WTC11 (cell line): Measurements from ENCODE around the gene RGS5. TPM values are rescaled to one million over a fixed set of nuclear protein-coding genes. Genes with fewer than 3 reads are reported as not detected.

ENCODE experiments used
- ATAC-seq: fragments of 200-7000 bp; cut with Tn5 transposase; 2 replicates; pipeline ENCODE4 v1.10.0; 2021; ENCODE audit warnings: mild to moderate bottlenecking, moderate library complexity
- CTCF ChIA-PET: fragments of 300-600 bp; sonication (Branson Sonifier 250); formaldehyde crosslinking; loops from one replicate; lab custom pipeline; 2021; ENCODE audit warnings: antibody characterized with exemption; lab: Charles Lee
- POLR2A ChIA-PET: fragments of 350-600 bp; sonication (Branson Sonifier 250); formaldehyde crosslinking; loops from one replicate; lab custom pipeline; 2021; ENCODE audit warnings: antibody characterized with exemption; lab: Charles Lee
- DNase-seq: peaks from one replicate; pipeline ENCODE4 v3.0.0; 2021; ENCODE audit warnings: low spot score
- H3K27ac Mint-ChIP-seq: 2 replicates; pipeline ENCODE4 v1.8.0; 2021; ENCODE audit warnings: mixed read lengths
- H3K27me3 Mint-ChIP-seq: 2 replicates; pipeline ENCODE4 v1.8.0; 2021; ENCODE audit warnings: low read depth, mild to moderate bottlenecking, moderate library complexity, mixed read lengths
- H3K36me3 Mint-ChIP-seq: 2 replicates; pipeline ENCODE4 v1.8.0; 2021; ENCODE audit warnings: mixed read lengths
- H3K4me1 Mint-ChIP-seq: 2 replicates; pipeline ENCODE4 v1.8.0; 2022; ENCODE audit warnings: mixed read lengths
- H3K4me3 Mint-ChIP-seq: 2 replicates; pipeline ENCODE4 v1.8.0; 2021; ENCODE audit warnings: mild to moderate bottlenecking, moderate library complexity, mixed read lengths
- H3K9me3 Mint-ChIP-seq: 2 replicates; pipeline ENCODE4 v1.8.0; 2021; ENCODE audit warnings: mixed read lengths
- ETV6 ChIP-seq: sonication (generic); formaldehyde crosslinking; IDR thresholded peaks from 2 replicates; pipeline ENCODE4 v1.8.1; 2022; ENCODE audit warnings: mild to moderate bottlenecking, missing genetic modification reagents
- GRHL2 ChIP-seq: fragments of 250-450 bp; sonication (Bioruptor Pico); IDR thresholded peaks from 2 replicates; pipeline ENCODE4 v1.8.0; 2022; ENCODE audit warnings: mild to moderate bottlenecking, moderate library complexity; ENCODE audit not compliant: insufficient replicate concordance, severe bottlenecking
- IRF2 ChIP-seq: sonication (generic); formaldehyde crosslinking; IDR thresholded peaks from 2 replicates; pipeline ENCODE4 v1.8.0; 2022; ENCODE audit warnings: low read depth, missing genetic modification reagents, borderline replicate concordance
- NR2C2 ChIP-seq: sonication (generic); formaldehyde crosslinking; IDR thresholded peaks from 2 replicates; pipeline ENCODE4 v1.8.0; 2022; ENCODE audit warnings: mild to moderate bottlenecking, missing genetic modification reagents
- RORB ChIP-seq: fragments of 250-450 bp; sonication (Bioruptor Pico); IDR thresholded peaks from 2 replicates; pipeline ENCODE4 v1.9.0; 2021; ENCODE audit warnings: mild to moderate bottlenecking
- SMAD3 ChIP-seq: sonication (generic); formaldehyde crosslinking; IDR thresholded peaks from 2 replicates; pipeline ENCODE4 v1.8.0; 2022; ENCODE audit warnings: missing genetic modification reagents, mild to moderate bottlenecking, borderline replicate concordance
- SOX15 ChIP-seq: fragments of 250-450 bp; sonication (Bioruptor Pico); IDR thresholded peaks from 2 replicates; pipeline ENCODE4 v1.9.0; 2021; ENCODE audit warnings: mild to moderate bottlenecking
- ZNF219 ChIP-seq: sonication (generic); formaldehyde crosslinking; IDR thresholded peaks from 2 replicates; pipeline ENCODE4 v1.8.0; 2023; ENCODE audit warnings: missing genetic modification reagents, mild to moderate bottlenecking, borderline replicate concordance
- total RNA-seq: library from RNA; stranded (reverse); gene quantifications from 3 replicates; pipeline ENCODE4 v1.2.3, GENCODE V29; 2021
- TF ChIP-seq, protein P1 (sequence below): sonication (generic); formaldehyde crosslinking; IDR thresholded peaks from 2 replicates; pipeline ENCODE4 v1.8.1; 2023; ENCODE audit warnings: mild to moderate bottlenecking, missing genetic modification reagents
- TF ChIP-seq, protein P2 (sequence below): fragments of 250-450 bp; sonication (Bioruptor Pico); conservative IDR thresholded peaks from 2 replicates; pipeline ENCODE4 v1.9.0; 2021; ENCODE audit warnings: mild to moderate bottlenecking
- TF ChIP-seq, protein P3 (sequence below): sonication (generic); formaldehyde crosslinking; IDR thresholded peaks from 2 replicates; pipeline ENCODE4 v1.8.0; 2022; ENCODE audit warnings: mild to moderate bottlenecking, missing genetic modification reagents
- TF ChIP-seq, protein P4 (sequence below): sonication (generic); formaldehyde crosslinking; IDR thresholded peaks from 2 replicates; pipeline ENCODE4 v1.8.1; 2023; ENCODE audit warnings: mild to moderate bottlenecking, moderate library complexity, missing genetic modification reagents
- TF ChIP-seq, protein P5 (sequence below): fragments of 250-450 bp; sonication (Bioruptor Pico); IDR thresholded peaks from 2 replicates; pipeline ENCODE4 v2.1.2; 2022; ENCODE audit warnings: mild to moderate bottlenecking, moderate library complexity
- TF ChIP-seq, protein P6 (sequence below): sonication (generic); formaldehyde crosslinking; IDR thresholded peaks from 2 replicates; pipeline ENCODE4 v1.8.1; 2022; ENCODE audit warnings: mild to moderate bottlenecking, moderate library complexity, missing genetic modification reagents
- TF ChIP-seq, protein P7 (sequence below): sonication (generic); formaldehyde crosslinking; IDR thresholded peaks from 2 replicates; pipeline ENCODE4 v1.8.1; 2022; ENCODE audit warnings: low read depth, missing genetic modification reagents, borderline replicate concordance
- TF ChIP-seq, protein P8 (sequence below): sonication (generic); formaldehyde crosslinking; IDR thresholded peaks from 2 replicates; pipeline ENCODE4 v1.8.0; 2023; ENCODE audit warnings: mild to moderate bottlenecking, missing genetic modification reagents
- TF ChIP-seq, protein P9 (sequence below): sonication (generic); formaldehyde crosslinking; IDR thresholded peaks from 2 replicates; pipeline ENCODE4 v1.8.1; 2023; ENCODE audit warnings: mild to moderate bottlenecking, missing genetic modification reagents, moderate library complexity
- TF ChIP-seq, protein P10 (sequence below): fragments of 200-600 bp; IDR thresholded peaks from 2 replicates; pipeline ENCODE4 v1.8.0; 2022; ENCODE audit warnings: antibody characterized with exemption

Gene RGS5
- total RNA-seq, 1 experiment from 2014 or later = 23.6 TPM

DNA sequence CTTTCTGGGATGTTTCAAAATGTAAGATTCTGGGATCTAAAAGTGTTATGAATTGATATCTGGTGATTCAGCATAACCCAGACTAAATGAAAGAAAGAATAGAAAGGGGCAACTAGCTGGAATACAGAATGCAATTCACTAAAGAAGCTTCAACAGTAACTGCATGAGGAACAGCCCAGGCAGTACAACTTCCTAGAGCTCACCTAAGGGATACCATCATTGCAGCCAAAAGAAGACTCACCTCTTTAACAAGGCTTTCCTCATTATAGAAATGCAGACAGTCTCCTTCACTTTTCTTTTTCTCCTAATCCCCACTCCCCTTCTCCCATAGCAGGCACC lies 6.3 kb downstream of the RGS5 start:
- H3K27me3 Mint-ChIP-seq = no peaks in the 10 kb centered on the region
- CTCF ChIA-PET = no interaction called here
- TF ChIP-seq, protein P1, sequence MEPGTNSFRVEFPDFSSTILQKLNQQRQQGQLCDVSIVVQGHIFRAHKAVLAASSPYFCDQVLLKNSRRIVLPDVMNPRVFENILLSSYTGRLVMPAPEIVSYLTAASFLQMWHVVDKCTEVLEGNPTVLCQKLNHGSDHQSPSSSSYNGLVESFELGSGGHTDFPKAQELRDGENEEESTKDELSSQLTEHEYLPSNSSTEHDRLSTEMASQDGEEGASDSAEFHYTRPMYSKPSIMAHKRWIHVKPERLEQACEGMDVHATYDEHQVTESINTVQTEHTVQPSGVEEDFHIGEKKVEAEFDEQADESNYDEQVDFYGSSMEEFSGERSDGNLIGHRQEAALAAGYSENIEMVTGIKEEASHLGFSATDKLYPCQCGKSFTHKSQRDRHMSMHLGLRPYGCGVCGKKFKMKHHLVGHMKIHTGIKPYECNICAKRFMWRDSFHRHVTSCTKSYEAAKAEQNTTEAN (CRISPR knock-in tag) = no peak
- TF ChIP-seq ETV6 (no peak), NR2C2 (CRISPR knock-in tag) (no peak), ZNF219 (CRISPR knock-in tag) (no peak), GRHL2 (no peak), SMAD3 (no peak), SOX15 (CRISPR knock-in tag) (no peak), IRF2 (no peak), RORB (CRISPR knock-in tag) (no peak)
- TF ChIP-seq, protein P2, sequence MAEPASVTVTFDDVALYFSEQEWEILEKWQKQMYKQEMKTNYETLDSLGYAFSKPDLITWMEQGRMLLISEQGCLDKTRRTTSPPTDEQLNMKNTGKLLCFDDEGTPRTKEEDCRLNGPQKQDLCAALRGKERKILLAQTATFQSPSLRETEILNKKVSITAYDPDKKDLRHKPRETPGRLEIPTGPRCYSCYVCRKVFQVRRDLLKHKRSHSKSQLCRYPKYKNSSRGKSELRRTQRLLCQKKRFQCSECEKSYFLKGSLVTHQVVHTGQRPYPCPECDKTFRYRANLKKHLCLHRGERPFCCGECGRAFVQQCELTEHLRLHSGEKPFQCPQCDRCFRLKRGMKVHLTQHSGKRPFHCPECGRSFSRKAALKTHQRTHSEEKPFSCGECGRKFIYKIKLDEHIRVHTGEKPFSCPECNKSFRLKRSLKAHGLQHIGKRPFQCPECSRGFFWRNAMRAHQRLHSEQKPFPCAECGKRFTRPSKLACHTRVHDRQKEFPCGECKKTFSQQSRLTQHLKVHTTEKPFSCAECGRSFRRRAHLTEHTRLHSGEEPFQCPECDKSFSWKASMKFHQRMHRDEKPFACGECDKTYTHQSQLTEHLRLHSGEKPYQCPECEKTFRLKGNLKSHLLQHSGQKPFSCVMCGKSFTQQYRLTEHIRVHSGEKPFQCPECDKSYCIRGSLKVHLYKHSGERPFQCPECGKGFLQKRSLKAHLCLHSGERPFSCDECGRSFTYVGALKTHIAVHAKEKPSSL (CRISPR knock-in tag) = no peak
- TF ChIP-seq, protein P3, sequence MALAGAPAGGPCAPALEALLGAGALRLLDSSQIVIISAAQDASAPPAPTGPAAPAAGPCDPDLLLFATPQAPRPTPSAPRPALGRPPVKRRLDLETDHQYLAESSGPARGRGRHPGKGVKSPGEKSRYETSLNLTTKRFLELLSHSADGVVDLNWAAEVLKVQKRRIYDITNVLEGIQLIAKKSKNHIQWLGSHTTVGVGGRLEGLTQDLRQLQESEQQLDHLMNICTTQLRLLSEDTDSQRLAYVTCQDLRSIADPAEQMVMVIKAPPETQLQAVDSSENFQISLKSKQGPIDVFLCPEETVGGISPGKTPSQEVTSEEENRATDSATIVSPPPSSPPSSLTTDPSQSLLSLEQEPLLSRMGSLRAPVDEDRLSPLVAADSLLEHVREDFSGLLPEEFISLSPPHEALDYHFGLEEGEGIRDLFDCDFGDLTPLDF (CRISPR knock-in tag) = no peak
- TF ChIP-seq, protein P4, sequence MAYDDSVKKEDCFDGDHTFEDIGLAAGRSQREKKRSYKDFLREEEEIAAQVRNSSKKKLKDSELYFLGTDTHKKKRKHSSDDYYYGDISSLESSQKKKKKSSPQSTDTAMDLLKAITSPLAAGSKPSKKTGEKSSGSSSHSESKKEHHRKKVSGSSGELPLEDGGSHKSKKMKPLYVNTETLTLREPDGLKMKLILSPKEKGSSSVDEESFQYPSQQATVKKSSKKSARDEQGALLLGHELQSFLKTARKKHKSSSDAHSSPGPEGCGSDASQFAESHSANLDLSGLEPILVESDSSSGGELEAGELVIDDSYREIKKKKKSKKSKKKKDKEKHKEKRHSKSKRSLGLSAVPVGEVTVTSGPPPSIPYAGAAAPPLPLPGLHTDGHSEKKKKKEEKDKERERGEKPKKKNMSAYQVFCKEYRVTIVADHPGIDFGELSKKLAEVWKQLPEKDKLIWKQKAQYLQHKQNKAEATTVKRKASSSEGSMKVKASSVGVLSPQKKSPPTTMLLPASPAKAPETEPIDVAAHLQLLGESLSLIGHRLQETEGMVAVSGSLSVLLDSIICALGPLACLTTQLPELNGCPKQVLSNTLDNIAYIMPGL (CRISPR knock-in tag) = no peak
- TF ChIP-seq, protein P5, sequence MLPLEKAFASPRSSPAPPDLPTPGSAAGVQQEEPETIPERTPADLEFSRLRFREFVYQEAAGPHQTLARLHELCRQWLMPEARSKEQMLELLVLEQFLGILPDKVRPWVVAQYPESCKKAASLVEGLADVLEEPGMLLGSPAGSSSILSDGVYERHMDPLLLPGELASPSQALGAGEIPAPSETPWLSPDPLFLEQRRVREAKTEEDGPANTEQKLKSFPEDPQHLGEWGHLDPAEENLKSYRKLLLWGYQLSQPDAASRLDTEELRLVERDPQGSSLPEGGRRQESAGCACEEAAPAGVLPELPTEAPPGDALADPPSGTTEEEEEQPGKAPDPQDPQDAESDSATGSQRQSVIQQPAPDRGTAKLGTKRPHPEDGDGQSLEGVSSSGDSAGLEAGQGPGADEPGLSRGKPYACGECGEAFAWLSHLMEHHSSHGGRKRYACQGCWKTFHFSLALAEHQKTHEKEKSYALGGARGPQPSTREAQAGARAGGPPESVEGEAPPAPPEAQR (CRISPR knock-in tag) = no peak
- TF ChIP-seq, protein P6, sequence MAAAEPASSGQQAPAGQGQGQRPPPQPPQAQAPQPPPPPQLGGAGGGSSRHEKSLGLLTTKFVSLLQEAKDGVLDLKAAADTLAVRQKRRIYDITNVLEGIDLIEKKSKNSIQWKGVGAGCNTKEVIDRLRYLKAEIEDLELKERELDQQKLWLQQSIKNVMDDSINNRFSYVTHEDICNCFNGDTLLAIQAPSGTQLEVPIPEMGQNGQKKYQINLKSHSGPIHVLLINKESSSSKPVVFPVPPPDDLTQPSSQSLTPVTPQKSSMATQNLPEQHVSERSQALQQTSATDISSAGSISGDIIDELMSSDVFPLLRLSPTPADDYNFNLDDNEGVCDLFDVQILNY (CRISPR knock-in tag) = no peak
- TF ChIP-seq, protein P7, sequence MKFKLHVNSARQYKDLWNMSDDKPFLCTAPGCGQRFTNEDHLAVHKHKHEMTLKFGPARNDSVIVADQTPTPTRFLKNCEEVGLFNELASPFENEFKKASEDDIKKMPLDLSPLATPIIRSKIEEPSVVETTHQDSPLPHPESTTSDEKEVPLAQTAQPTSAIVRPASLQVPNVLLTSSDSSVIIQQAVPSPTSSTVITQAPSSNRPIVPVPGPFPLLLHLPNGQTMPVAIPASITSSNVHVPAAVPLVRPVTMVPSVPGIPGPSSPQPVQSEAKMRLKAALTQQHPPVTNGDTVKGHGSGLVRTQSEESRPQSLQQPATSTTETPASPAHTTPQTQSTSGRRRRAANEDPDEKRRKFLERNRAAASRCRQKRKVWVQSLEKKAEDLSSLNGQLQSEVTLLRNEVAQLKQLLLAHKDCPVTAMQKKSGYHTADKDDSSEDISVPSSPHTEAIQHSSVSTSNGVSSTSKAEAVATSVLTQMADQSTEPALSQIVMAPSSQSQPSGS (CRISPR knock-in tag) = no peak
- TF ChIP-seq, protein P8, sequence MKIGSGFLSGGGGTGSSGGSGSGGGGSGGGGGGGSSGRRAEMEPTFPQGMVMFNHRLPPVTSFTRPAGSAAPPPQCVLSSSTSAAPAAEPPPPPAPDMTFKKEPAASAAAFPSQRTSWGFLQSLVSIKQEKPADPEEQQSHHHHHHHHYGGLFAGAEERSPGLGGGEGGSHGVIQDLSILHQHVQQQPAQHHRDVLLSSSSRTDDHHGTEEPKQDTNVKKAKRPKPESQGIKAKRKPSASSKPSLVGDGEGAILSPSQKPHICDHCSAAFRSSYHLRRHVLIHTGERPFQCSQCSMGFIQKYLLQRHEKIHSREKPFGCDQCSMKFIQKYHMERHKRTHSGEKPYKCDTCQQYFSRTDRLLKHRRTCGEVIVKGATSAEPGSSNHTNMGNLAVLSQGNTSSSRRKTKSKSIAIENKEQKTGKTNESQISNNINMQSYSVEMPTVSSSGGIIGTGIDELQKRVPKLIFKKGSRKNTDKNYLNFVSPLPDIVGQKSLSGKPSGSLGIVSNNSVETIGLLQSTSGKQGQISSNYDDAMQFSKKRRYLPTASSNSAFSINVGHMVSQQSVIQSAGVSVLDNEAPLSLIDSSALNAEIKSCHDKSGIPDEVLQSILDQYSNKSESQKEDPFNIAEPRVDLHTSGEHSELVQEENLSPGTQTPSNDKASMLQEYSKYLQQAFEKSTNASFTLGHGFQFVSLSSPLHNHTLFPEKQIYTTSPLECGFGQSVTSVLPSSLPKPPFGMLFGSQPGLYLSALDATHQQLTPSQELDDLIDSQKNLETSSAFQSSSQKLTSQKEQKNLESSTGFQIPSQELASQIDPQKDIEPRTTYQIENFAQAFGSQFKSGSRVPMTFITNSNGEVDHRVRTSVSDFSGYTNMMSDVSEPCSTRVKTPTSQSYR (CRISPR knock-in tag) = no peak
- TF ChIP-seq, protein P9, sequence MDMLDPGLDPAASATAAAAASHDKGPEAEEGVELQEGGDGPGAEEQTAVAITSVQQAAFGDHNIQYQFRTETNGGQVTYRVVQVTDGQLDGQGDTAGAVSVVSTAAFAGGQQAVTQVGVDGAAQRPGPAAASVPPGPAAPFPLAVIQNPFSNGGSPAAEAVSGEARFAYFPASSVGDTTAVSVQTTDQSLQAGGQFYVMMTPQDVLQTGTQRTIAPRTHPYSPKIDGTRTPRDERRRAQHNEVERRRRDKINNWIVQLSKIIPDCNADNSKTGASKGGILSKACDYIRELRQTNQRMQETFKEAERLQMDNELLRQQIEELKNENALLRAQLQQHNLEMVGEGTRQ = no peak
- TF ChIP-seq, protein P10, sequence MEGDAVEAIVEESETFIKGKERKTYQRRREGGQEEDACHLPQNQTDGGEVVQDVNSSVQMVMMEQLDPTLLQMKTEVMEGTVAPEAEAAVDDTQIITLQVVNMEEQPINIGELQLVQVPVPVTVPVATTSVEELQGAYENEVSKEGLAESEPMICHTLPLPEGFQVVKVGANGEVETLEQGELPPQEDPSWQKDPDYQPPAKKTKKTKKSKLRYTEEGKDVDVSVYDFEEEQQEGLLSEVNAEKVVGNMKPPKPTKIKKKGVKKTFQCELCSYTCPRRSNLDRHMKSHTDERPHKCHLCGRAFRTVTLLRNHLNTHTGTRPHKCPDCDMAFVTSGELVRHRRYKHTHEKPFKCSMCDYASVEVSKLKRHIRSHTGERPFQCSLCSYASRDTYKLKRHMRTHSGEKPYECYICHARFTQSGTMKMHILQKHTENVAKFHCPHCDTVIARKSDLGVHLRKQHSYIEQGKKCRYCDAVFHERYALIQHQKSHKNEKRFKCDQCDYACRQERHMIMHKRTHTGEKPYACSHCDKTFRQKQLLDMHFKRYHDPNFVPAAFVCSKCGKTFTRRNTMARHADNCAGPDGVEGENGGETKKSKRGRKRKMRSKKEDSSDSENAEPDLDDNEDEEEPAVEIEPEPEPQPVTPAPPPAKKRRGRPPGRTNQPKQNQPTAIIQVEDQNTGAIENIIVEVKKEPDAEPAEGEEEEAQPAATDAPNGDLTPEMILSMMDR = no peak
- TF ChIP-seq, all 79 proteins: peak for 0
- no peak overlapping the region for H3K27ac Mint-ChIP-seq
- H3K9me3 Mint-ChIP-seq = no peaks in the 10 kb centered on the region
- no peak overlapping the region for H3K4me3 Mint-ChIP-seq
- no peaks in the 10 kb centered on the region for H3K36me3 Mint-ChIP-seq
- DNase-seq (no peak), ATAC-seq (no peak)
- H3K4me1 Mint-ChIP-seq = peaks cover 17% of the 10 kb centered on the region
- POLR2A ChIA-PET = no interaction called here
